ENCODE data around the gene KRT28.

GRCh38 chr17:40848583-40849235 lies 49.0 kb upstream of the KRT28 start:
- TF ChIP-seq GATA1 (IDR thresholded peaks at IDR 0.05; ENCODE audit: low read depth, low read length), result no peak
- no peak for TF ChIP-seq POLR2A (IDR thresholded peaks at IDR 0.05; ENCODE audit: low read length)

All from erythroblast (primary cell).